Neural progenitor cell (in vitro differentiated cells): Measurements from ENCODE around the gene ASTN1.

ENCODE experiments used
- CTCF ChIP-seq: fragments of 200-600 bp; sonication (generic); IDR thresholded peaks from 2 replicates; pipeline ENCODE4 v1.5.1; 2017; ENCODE audit warnings: antibody characterized with exemption, mild to moderate bottlenecking
- EZH2 ChIP-seq: fragments of 200-600 bp; sonication (generic); IDR thresholded peaks from 2 replicates; pipeline ENCODE4 v1.6.1; 2017; ENCODE audit warnings: antibody characterized with exemption, mild to moderate bottlenecking, moderate library complexity

DNA sequence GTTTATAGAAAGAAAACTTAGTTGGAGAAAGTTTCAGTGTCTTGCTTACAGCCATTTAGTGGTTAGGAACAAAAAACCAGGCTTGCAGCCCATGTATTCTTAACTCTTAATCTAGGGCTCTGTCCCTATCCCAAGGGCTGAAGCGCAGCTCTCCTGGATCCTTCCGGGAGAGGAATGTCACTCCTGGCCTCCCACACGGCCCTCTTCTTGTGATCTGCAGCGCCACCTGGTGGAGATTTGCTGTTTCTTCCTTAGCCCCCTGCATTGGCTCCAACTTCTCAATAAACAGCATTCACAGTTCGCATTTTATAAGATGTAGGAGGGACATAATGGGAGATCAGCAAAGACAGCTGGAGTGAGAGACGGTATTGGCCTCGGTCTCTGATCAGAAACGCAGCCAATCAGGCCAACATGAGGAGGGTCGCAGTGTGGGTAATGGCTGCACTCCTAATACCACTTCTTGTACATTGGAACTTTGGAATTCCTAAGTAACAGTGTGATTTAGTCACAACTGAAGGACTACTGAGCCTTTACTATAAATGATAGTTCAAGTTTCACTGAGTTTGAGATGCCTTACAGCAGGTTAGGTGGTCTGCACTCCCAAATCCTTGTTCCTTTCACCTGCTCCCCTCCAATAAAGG, 283.4 kb downstream of the ASTN1 start:
- TF ChIP-seq CTCF, result peak; percentile 96
- TF ChIP-seq EZH2, result no peak
